ENCODE measurements around the gene CCSER1. TPM values are rescaled to one million over a fixed set of nuclear protein-coding genes. Genes with fewer than 3 reads are reported as not detected.

Gene CCSER1
- total RNA-seq, 1 experiment from 2014 or later, result 0.05 TPM

DNA sequence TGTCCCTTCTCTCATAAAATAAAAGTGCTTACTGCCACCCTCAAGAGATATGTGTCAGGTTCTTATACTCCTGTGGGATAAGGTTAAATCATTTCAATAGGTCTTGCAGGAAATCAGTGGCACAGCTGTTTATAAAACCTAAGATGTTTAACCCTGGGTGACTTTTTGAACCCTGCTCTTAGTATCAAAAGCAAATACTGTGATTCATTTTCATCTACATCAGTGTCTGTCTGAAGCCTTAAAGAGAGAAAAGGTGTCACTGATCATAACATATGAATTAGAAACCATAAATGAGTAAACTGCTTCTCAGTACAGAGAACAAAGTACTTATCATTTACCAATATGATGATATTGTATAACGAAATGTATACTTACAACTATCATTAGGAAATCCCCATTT, 59.0 kb downstream of the CCSER1 start:
- Histone ChIP-seq H3K9me3 (ENCODE audit: control insufficient read depth, insufficient read depth, low read depth, low read length) (no peaks in the 10 kb centered on the region), H3K27me3 (ENCODE audit: control insufficient read depth, insufficient read depth, low read length) (no peaks in the 10 kb centered on the region), H3K4me1 (ENCODE audit: control insufficient read depth, insufficient read depth, low read length) (no peaks in the 10 kb centered on the region), H3K36me3 (ENCODE audit: control insufficient read depth, insufficient read depth, low read length) (no peaks in the 10 kb centered on the region), H3K4me3 (ENCODE audit: low read depth in 2 of 2, low read length in 2 of 2) (no peak overlapping the region), H3K27ac (ENCODE audit: low read length) (no peak overlapping the region)
- DNase-seq (ENCODE audit: low read depth, low spot score) (no peak), ATAC-seq (no peak)
- CTCF ChIA-PET, result no interaction called here
- no TSS peak for BruUV-seq (replicated peaks)
- TF ChIP-seq SIN3A (IDR thresholded peaks at IDR 0.05; ENCODE audit: borderline replicate concordance, insufficient read depth, low read depth, low read length) (no peak), POLR2AphosphoS5 (IDR thresholded peaks at IDR 0.05; ENCODE audit: low read depth, low read length) (no peak), TCF7L2 (IDR thresholded peaks at IDR 0.05; ENCODE audit: low read depth, low read length) (no peak)
- TF ChIP-seq, protein P1, sequence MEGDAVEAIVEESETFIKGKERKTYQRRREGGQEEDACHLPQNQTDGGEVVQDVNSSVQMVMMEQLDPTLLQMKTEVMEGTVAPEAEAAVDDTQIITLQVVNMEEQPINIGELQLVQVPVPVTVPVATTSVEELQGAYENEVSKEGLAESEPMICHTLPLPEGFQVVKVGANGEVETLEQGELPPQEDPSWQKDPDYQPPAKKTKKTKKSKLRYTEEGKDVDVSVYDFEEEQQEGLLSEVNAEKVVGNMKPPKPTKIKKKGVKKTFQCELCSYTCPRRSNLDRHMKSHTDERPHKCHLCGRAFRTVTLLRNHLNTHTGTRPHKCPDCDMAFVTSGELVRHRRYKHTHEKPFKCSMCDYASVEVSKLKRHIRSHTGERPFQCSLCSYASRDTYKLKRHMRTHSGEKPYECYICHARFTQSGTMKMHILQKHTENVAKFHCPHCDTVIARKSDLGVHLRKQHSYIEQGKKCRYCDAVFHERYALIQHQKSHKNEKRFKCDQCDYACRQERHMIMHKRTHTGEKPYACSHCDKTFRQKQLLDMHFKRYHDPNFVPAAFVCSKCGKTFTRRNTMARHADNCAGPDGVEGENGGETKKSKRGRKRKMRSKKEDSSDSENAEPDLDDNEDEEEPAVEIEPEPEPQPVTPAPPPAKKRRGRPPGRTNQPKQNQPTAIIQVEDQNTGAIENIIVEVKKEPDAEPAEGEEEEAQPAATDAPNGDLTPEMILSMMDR (IDR thresholded peaks at IDR 0.05), result no peak
- TF ChIP-seq, protein P2, sequence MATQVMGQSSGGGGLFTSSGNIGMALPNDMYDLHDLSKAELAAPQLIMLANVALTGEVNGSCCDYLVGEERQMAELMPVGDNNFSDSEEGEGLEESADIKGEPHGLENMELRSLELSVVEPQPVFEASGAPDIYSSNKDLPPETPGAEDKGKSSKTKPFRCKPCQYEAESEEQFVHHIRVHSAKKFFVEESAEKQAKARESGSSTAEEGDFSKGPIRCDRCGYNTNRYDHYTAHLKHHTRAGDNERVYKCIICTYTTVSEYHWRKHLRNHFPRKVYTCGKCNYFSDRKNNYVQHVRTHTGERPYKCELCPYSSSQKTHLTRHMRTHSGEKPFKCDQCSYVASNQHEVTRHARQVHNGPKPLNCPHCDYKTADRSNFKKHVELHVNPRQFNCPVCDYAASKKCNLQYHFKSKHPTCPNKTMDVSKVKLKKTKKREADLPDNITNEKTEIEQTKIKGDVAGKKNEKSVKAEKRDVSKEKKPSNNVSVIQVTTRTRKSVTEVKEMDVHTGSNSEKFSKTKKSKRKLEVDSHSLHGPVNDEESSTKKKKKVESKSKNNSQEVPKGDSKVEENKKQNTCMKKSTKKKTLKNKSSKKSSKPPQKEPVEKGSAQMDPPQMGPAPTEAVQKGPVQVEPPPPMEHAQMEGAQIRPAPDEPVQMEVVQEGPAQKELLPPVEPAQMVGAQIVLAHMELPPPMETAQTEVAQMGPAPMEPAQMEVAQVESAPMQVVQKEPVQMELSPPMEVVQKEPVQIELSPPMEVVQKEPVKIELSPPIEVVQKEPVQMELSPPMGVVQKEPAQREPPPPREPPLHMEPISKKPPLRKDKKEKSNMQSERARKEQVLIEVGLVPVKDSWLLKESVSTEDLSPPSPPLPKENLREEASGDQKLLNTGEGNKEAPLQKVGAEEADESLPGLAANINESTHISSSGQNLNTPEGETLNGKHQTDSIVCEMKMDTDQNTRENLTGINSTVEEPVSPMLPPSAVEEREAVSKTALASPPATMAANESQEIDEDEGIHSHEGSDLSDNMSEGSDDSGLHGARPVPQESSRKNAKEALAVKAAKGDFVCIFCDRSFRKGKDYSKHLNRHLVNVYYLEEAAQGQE (IDR thresholded peaks at IDR 0.05; ENCODE audit: insufficient read depth in 1 of 2, low read depth in 2 of 2, low read length in 1 of 2), result no peak
- intact Hi-C loops (cut with micrococcal nuclease; ENCODE audit: unreplicated experiment), result no loop called here
- POLR2A ChIA-PET, result no interaction called here
- in situ Hi-C loops (cut with HindIII; ENCODE audit: low pct_unique_long_range_greater_than_20kb, low sequenced_read_pairs), result no loop called here

DNA sequence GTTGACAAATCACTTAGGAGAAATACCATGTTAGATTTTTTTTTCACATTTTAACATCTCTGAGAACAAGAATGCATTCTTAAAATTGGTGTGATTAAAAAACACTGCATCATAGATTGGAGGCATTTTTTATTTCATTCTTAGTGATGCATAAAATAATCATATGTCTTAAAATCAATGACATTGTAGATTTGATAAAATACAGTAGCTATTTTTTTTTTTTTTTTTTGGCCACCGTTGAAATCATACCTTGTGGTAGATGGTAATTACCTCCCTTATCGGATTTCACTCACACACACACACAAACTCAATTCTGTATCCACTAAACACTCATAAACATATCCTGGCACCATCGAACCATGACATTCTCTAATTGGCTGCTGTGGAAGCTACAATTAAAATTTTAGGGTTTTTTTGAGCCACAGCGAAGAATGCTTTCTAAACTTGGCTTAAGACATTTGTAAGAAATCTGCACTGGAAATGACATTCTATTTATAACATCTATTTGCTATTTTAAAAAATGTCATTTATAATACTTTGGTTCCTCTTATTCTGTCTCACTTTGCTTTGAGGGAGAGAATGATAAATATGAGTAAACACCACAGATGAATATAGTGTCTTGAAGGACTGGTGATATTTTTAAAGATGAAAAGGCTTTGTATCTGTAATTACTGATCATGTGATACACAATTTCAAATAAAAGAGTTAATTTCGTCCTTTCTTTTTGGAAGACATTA, 60.1 kb downstream of the CCSER1 start:
- in situ Hi-C loops (cut with HindIII; ENCODE audit: low pct_unique_long_range_greater_than_20kb, low sequenced_read_pairs) (no loop called here), intact Hi-C loops (cut with micrococcal nuclease; ENCODE audit: unreplicated experiment) (no loop called here)
- ChIA-PET POLR2A (interaction anchor here (0.6 kb wide), 1 partner anchor 13 kb away, joined by 7 read pairs; no protein-coding TSS in a partner anchor), CTCF (no interaction called here)
- Histone ChIP-seq H3K4me3 (ENCODE audit: low read depth in 2 of 2, low read length in 2 of 2) (no peak overlapping the region), H3K27me3 (ENCODE audit: control insufficient read depth, insufficient read depth, low read length) (no peaks in the 10 kb centered on the region), H3K9me3 (ENCODE audit: control insufficient read depth, insufficient read depth, low read depth, low read length) (no peaks in the 10 kb centered on the region), H3K4me1 (ENCODE audit: control insufficient read depth, insufficient read depth, low read length) (no peaks in the 10 kb centered on the region), H3K27ac (ENCODE audit: low read length) (no peak overlapping the region), H3K36me3 (ENCODE audit: control insufficient read depth, insufficient read depth, low read length) (no peaks in the 10 kb centered on the region)
- no TSS peak for BruUV-seq (replicated peaks)
- TF ChIP-seq POLR2AphosphoS5 (IDR thresholded peaks at IDR 0.05; ENCODE audit: low read depth, low read length) (no peak), TCF7L2 (IDR thresholded peaks at IDR 0.05; ENCODE audit: low read depth, low read length) (no peak), SIN3A (IDR thresholded peaks at IDR 0.05; ENCODE audit: borderline replicate concordance, insufficient read depth, low read depth, low read length) (no peak)
- TF ChIP-seq, protein P1 (IDR thresholded peaks at IDR 0.05), result no peak
- TF ChIP-seq, protein P2 (IDR thresholded peaks at IDR 0.05; ENCODE audit: insufficient read depth in 1 of 2, low read depth in 2 of 2, low read length in 1 of 2), result no peak
- ATAC-seq (no peak), DNase-seq (ENCODE audit: low read depth, low spot score) (no peak)
